Ishikawa (cell line): ENCODE measurements around the gene MRE11.

Experiments used
- CREB1 ChIP-seq: IDR thresholded peaks from 2 replicates; pipeline ENCODE4 v1.6.1; 2012; ENCODE audit warnings: low read depth
- NFIC ChIP-seq: IDR thresholded peaks from 2 replicates; pipeline ENCODE4 v1.6.1; 2012

DNA sequence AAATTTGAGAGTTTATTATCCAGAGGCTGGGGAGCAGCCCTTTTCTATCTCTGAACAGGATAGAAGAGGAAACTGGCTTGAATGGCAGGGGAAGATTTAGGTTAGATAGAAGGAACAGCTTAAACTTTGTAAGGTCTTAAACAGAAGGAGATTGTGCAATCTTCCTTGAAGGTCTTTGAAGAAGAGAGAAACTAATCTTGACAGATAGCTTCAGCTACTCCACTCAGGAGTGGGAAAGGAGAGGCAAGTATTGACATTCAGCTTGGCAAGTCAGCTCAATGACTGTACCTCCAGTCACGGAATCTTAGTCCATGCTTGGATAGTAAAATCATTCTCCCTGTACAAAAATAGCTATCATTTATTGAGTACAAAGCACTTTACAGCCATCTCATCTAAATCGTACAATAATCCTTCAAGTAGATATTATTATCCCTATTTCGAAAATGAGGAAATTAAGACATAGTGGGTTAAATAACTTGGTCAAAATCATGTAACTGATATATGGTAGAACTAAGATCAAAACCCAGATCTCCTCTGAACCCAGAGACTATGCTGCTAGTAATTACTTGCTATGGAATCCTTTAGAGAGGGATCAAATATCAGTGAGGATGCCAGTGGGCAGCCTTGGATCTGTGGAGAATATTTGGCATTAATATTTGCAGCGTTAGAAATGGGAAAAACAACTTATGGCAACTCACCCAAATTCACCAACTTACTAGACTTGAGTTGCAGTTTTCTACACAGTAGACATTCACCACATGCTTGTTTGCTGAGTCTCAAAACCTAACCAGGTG is 33.2 kb upstream of the MRE11 start:
- TF ChIP-seq CREB1 (no peak), NFIC (no peak)
